Parathyroid adenoma (tissue), 2 donors: ENCODE measurements around the gene TCTN1.

Source experiments
- H2AFZ ChIP-seq: fragments of 300-600 bp; sonication (generic); one replicate; pipeline ENCODE4 v1.7.0; 2017; ENCODE audit warnings: antibody characterized with exemption, mild to moderate bottlenecking
- H3K27ac ChIP-seq: fragments of 300-600 bp; sonication (generic); one replicate; pipeline ENCODE4 v1.7.0; 2017
- H3K27me3 ChIP-seq: fragments of 300-600 bp; sonication (generic); one replicate; pipeline ENCODE4 v1.7.0; 2017; ENCODE audit warnings: low read length; ENCODE audit not compliant: control insufficient read depth, insufficient read depth
- H3K36me3 ChIP-seq: fragments of 300-600 bp; sonication (generic); one replicate; pipeline ENCODE4 v1.7.0; 2017; ENCODE audit warnings: low read length; ENCODE audit not compliant: control insufficient read depth, insufficient read depth
- H3K4me1 ChIP-seq: fragments of 300-600 bp; sonication (generic); one replicate; pipeline ENCODE4 v1.7.0; 2017; ENCODE audit warnings: control low read depth
- H3K4me2 ChIP-seq: fragments of 300-600 bp; sonication (generic); one replicate; pipeline ENCODE4 v1.7.0; 2017; ENCODE audit warnings: low read length
- H3K4me3 ChIP-seq: fragments of 300-600 bp; sonication (generic); one replicate; pipeline ENCODE4 v1.7.0; 2017; ENCODE audit warnings: low read depth, low read length
- H3K79me2 ChIP-seq: fragments of 300-600 bp; sonication (generic); one replicate; pipeline ENCODE4 v1.7.0; 2017; ENCODE audit warnings: control low read depth
- H3K9ac ChIP-seq: fragments of 300-600 bp; sonication (generic); one replicate; pipeline ENCODE4 v1.7.0; 2017; ENCODE audit warnings: mild to moderate bottlenecking
- H3K9me3 ChIP-seq: fragments of 300-600 bp; sonication (generic); one replicate; pipeline ENCODE4 v1.7.0; 2017; ENCODE audit warnings: low read length; ENCODE audit not compliant: control insufficient read depth
- TF ChIP-seq, protein P1 (sequence below): fragments of 300-600 bp; sonication (generic); IDR thresholded peaks from one replicate; pipeline ENCODE4 v1.7.0; 2017; ENCODE audit warnings: antibody characterized with exemption, mild to moderate bottlenecking
- donor health status: primary hyperparathyroidism.

TCTN1 gene

DNA sequence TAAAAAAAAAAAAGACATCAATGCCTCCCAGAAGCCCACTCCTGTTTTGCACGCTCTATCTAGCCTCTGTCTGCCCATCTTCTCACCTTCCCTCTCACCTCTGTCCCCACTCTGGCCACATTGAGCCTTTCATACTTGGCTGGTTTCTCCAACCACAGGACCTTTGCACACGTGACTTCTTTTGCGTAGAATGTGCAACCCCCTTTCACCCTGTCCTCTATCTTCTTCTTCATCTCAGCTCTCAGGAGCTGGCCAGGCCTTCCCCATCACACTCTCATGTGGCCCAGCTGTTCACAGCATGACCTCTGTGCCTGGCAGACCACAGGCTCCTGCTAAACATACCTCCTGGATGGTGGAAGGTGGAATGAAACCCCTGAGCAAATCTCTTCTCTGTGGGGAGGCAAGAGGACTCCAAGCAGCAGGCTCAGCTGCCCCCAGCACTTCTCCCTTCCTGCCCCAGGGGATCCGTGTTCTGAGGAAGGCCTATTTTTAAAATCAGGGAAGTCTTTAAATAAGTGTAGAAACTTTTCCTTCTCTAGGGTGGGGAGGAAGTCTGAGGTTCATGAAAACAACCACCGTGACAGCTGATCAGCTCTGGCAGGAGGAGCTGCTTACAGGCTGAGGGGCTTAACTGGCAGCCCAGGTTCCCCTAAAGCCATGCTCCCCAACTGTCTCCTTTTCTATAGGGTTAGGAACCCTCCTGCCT, 63.4 kb downstream of the TCTN1 start:
- TF ChIP-seq, protein P1, sequence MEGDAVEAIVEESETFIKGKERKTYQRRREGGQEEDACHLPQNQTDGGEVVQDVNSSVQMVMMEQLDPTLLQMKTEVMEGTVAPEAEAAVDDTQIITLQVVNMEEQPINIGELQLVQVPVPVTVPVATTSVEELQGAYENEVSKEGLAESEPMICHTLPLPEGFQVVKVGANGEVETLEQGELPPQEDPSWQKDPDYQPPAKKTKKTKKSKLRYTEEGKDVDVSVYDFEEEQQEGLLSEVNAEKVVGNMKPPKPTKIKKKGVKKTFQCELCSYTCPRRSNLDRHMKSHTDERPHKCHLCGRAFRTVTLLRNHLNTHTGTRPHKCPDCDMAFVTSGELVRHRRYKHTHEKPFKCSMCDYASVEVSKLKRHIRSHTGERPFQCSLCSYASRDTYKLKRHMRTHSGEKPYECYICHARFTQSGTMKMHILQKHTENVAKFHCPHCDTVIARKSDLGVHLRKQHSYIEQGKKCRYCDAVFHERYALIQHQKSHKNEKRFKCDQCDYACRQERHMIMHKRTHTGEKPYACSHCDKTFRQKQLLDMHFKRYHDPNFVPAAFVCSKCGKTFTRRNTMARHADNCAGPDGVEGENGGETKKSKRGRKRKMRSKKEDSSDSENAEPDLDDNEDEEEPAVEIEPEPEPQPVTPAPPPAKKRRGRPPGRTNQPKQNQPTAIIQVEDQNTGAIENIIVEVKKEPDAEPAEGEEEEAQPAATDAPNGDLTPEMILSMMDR = no peak
- H3K4me3 ChIP-seq = no peak overlapping the region
- no peaks in the 10 kb centered on the region for H3K9me3 ChIP-seq
- no peaks in the 10 kb centered on the region for H3K4me1 ChIP-seq
- no peaks in the 10 kb centered on the region for H3K36me3 ChIP-seq
- H3K27me3 ChIP-seq = no peaks in the 10 kb centered on the region
- no peaks in the 10 kb centered on the region for H3K79me2 ChIP-seq
- H3K27ac ChIP-seq = no peak overlapping the region
- no peak overlapping the region for H3K9ac ChIP-seq
- H3K4me2 ChIP-seq = no peak overlapping the region
- no peak overlapping the region for H2AFZ ChIP-seq

DNA sequence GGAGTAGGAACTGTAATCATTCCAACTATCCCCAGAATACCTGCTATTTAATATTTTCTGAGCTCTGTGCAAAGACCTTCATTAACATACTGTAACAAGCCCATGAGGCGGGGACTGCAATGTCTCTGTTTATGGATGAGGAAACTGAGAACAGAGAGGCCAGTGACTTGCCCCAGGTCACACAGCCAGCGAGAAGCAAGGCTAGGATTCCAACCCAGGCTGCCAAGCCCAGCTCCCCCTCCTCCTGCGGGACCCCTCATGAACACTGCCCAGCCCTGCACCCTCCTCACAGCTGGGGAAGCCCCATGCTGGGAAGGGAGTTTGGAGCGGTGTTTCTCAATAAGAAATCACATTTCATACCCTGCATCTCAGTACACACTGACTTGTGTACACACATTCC, 64.1 kb downstream of the TCTN1 start:
- TF ChIP-seq, protein P1 = no peak
- H3K9ac ChIP-seq = no peak overlapping the region
- H3K36me3 ChIP-seq = no peaks in the 10 kb centered on the region
- H3K27me3 ChIP-seq = no peaks in the 10 kb centered on the region
- H3K9me3 ChIP-seq = no peaks in the 10 kb centered on the region
- no peaks in the 10 kb centered on the region for H3K79me2 ChIP-seq
- no peak overlapping the region for H3K4me2 ChIP-seq
- H3K4me1 ChIP-seq = no peaks in the 10 kb centered on the region
- no peak overlapping the region for H2AFZ ChIP-seq
- H3K27ac ChIP-seq = no peak overlapping the region
- no peak overlapping the region for H3K4me3 ChIP-seq

DNA sequence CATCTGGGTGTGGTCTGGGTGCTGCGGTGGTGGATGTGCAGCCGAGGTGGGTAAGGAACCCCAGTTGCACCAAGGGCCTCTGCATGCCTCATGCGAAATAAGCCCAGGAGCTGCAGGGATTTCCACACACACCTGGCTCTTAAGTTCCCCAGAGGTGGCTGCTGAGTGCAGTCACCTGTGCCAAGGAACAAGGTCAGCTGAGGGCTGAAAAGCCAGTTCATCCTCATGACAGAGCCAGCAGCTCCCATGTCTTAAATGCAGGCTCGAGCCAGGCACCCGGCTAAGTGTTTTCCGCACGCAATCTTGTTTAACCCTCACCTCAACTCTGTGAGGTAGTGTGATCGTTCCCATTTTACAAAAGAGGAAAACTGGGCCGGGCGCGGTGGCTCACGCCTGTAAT, 65.3 kb downstream of the TCTN1 start:
- Histone ChIP-seq H3K9ac (no peak overlapping the region), H3K27ac (no peak overlapping the region), H3K27me3 (no peaks in the 10 kb centered on the region)

DNA sequence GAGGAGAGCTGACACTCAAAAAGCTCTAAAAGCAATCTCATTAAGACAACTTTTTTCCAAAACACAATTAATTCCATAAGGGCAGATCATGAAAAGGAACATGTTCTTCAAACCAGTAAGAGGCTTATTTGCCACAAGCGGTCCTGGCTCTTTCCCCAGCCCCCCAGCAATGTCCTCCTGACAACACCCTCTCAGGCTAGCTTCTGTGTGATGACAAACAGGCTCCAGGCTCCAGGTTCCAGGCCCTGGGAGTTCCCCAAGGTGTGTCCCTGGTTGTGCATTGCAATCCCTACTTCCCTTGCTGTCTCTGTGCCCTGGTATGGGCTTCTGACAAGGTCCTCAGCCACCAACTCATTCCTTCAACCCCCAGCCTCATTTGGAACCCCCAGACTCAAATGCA, 66.1 kb downstream of the TCTN1 start:
- Histone ChIP-seq H3K4me2 (no peak overlapping the region), H3K79me2 (no peaks in the 10 kb centered on the region), H3K27me3 (no peaks in the 10 kb centered on the region), H3K4me3 (no peak overlapping the region), H2AFZ (no peak overlapping the region), H3K4me1 (no peaks in the 10 kb centered on the region), H3K27ac (no peak overlapping the region), H3K9me3 (no peaks in the 10 kb centered on the region), H3K9ac (no peak overlapping the region), H3K36me3 (no peaks in the 10 kb centered on the region)
- TF ChIP-seq, protein P1 = no peak

More for the DNA sequence above, 65.3 kb downstream of the TCTN1 start:
- H2AFZ ChIP-seq = no peak overlapping the region
- TF ChIP-seq, protein P1 = no peak
- no peak overlapping the region for H3K4me2 ChIP-seq
- no peaks in the 10 kb centered on the region for H3K36me3 ChIP-seq
- no peaks in the 10 kb centered on the region for H3K9me3 ChIP-seq
- no peak overlapping the region for H3K4me3 ChIP-seq
- no peaks in the 10 kb centered on the region for H3K4me1 ChIP-seq
- H3K79me2 ChIP-seq = no peaks in the 10 kb centered on the region

DNA sequence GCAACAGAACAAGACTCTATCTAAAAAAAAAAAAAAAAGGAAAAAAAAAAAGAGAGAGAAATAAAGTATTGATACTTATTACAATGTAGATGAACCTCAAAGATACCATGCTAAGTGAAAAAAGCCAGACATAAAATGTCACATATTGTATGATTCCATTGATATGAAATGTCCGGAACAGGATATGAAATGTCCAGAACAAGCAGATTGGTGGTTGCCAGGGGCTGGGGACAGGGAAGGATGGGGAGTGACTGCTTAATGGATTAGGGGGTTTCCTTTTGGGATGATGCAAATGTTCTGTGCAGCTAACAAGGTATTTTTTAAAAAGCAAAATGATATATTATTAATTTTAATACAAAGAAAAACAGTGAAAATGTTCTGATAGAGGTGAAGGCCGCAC, 70.0 kb downstream of the TCTN1 start:
- TF ChIP-seq, protein P1 = no peak
- Histone ChIP-seq H3K4me1 (no peaks in the 10 kb centered on the region), H3K79me2 (no peaks in the 10 kb centered on the region), H2AFZ (no peak overlapping the region), H3K9ac (no peak overlapping the region), H3K9me3 (no peaks in the 10 kb centered on the region), H3K36me3 (no peaks in the 10 kb centered on the region), H3K4me2 (no peak overlapping the region), H3K27me3 (no peaks in the 10 kb centered on the region), H3K27ac (no peak overlapping the region), H3K4me3 (no peak overlapping the region)
